WTC11 (cell line): ENCODE results near the gene WWOX. TPM values are rescaled to one million over a fixed set of nuclear protein-coding genes. Genes with fewer than 3 reads are reported as not detected.

Source experiments
- ATAC-seq: fragments of 200-7000 bp; cut with Tn5 transposase; 2 replicates; pipeline ENCODE4 v1.10.0; 2021; ENCODE audit warnings: mild to moderate bottlenecking, moderate library complexity
- CTCF ChIA-PET: fragments of 300-600 bp; sonication (Branson Sonifier 250); formaldehyde crosslinking; loops from one replicate; lab custom pipeline; 2021; ENCODE audit warnings: antibody characterized with exemption; lab: Charles Lee
- POLR2A ChIA-PET: fragments of 350-600 bp; sonication (Branson Sonifier 250); formaldehyde crosslinking; loops from one replicate; lab custom pipeline; 2021; ENCODE audit warnings: antibody characterized with exemption; lab: Charles Lee
- DNase-seq: peaks from one replicate; pipeline ENCODE4 v3.0.0; 2021; ENCODE audit warnings: low spot score
- H3K27ac Mint-ChIP-seq: 2 replicates; pipeline ENCODE4 v1.8.0; 2021; ENCODE audit warnings: mixed read lengths
- H3K27me3 Mint-ChIP-seq: 2 replicates; pipeline ENCODE4 v1.8.0; 2021; ENCODE audit warnings: low read depth, mild to moderate bottlenecking, moderate library complexity, mixed read lengths
- H3K36me3 Mint-ChIP-seq: 2 replicates; pipeline ENCODE4 v1.8.0; 2021; ENCODE audit warnings: mixed read lengths
- H3K4me1 Mint-ChIP-seq: 2 replicates; pipeline ENCODE4 v1.8.0; 2022; ENCODE audit warnings: mixed read lengths
- H3K4me3 Mint-ChIP-seq: 2 replicates; pipeline ENCODE4 v1.8.0; 2021; ENCODE audit warnings: mild to moderate bottlenecking, moderate library complexity, mixed read lengths
- H3K9me3 Mint-ChIP-seq: 2 replicates; pipeline ENCODE4 v1.8.0; 2021; ENCODE audit warnings: mixed read lengths
- ATF1 ChIP-seq: sonication (generic); formaldehyde crosslinking; IDR thresholded peaks from 2 replicates; pipeline ENCODE4 v1.8.1; 2023; ENCODE audit warnings: mild to moderate bottlenecking, moderate library complexity, missing genetic modification reagents
- FOXK1 ChIP-seq: sonication (generic); formaldehyde crosslinking; IDR thresholded peaks from 2 replicates; pipeline ENCODE4 v1.8.0; 2022; ENCODE audit warnings: mild to moderate bottlenecking, moderate library complexity, missing genetic modification reagents
- HMGA2 ChIP-seq: fragments of 250-450 bp; sonication (Bioruptor Pico); IDR thresholded peaks from 2 replicates; pipeline ENCODE4 v1.4.0; 2021; ENCODE audit warnings: mild to moderate bottlenecking, moderate library complexity
- NR1H2 ChIP-seq: sonication (generic); formaldehyde crosslinking; IDR thresholded peaks from 2 replicates; pipeline ENCODE4 v1.9.0; 2021; ENCODE audit warnings: mild to moderate bottlenecking, moderate library complexity, missing genetic modification reagents
- RELA ChIP-seq: sonication (generic); formaldehyde crosslinking; IDR thresholded peaks from 2 replicates; pipeline ENCODE4 v1.8.1; 2022; ENCODE audit warnings: missing genetic modification reagents, mild to moderate bottlenecking, borderline replicate concordance
- RORB ChIP-seq: fragments of 250-450 bp; sonication (Bioruptor Pico); IDR thresholded peaks from 2 replicates; pipeline ENCODE4 v1.9.0; 2021; ENCODE audit warnings: mild to moderate bottlenecking
- ZNF121 ChIP-seq: sonication (generic); formaldehyde crosslinking; IDR thresholded peaks from 2 replicates; pipeline ENCODE4 v1.8.0; 2023; ENCODE audit warnings: missing genetic modification reagents
- ZNF263 ChIP-seq: sonication (generic); formaldehyde crosslinking; IDR thresholded peaks from 2 replicates; pipeline ENCODE4 v1.8.1; 2022; ENCODE audit warnings: low read depth, mild to moderate bottlenecking, moderate library complexity, missing genetic modification reagents
- ZNF671 ChIP-seq: fragments of 250-450 bp; sonication (Bioruptor Pico); IDR thresholded peaks from 2 replicates; pipeline ENCODE4 v1.8.0; 2021; ENCODE audit warnings: mild to moderate bottlenecking
- total RNA-seq: library from RNA; stranded (reverse); gene quantifications from 3 replicates; pipeline ENCODE4 v1.2.3, GENCODE V29; 2021
- TF ChIP-seq, protein P1 (sequence below): sonication (generic); formaldehyde crosslinking; IDR thresholded peaks from 2 replicates; pipeline ENCODE4 v1.8.1; 2022; ENCODE audit warnings: low read depth, missing genetic modification reagents, borderline replicate concordance
- TF ChIP-seq, protein P2 (sequence below): sonication (generic); formaldehyde crosslinking; IDR thresholded peaks from 2 replicates; pipeline ENCODE4 v1.8.0; 2022; ENCODE audit warnings: mild to moderate bottlenecking, missing genetic modification reagents
- TF ChIP-seq, protein P3 (sequence below): fragments of 250-450 bp; sonication (Bioruptor Pico); IDR thresholded peaks from 2 replicates; pipeline ENCODE4 v1.9.0; 2021; ENCODE audit warnings: mild to moderate bottlenecking
- TF ChIP-seq, protein P4 (sequence below): sonication (generic); formaldehyde crosslinking; conservative IDR thresholded peaks from 2 replicates; pipeline ENCODE4 v1.8.1; 2023; ENCODE audit warnings: mild to moderate bottlenecking, low read depth, missing genetic modification reagents, moderate library complexity
- TF ChIP-seq, protein P5 (sequence below): fragments of 250-450 bp; sonication (Bioruptor Pico); conservative IDR thresholded peaks from 2 replicates; pipeline ENCODE4 v1.9.0; 2021; ENCODE audit warnings: mild to moderate bottlenecking
- TF ChIP-seq, protein P6 (sequence below): sonication (generic); formaldehyde crosslinking; IDR thresholded peaks from 2 replicates; pipeline ENCODE4 v1.8.1; 2023; ENCODE audit warnings: mild to moderate bottlenecking, moderate library complexity, missing genetic modification reagents
- TF ChIP-seq, protein P7 (sequence below): sonication (generic); formaldehyde crosslinking; IDR thresholded peaks from 2 replicates; pipeline ENCODE4 v1.8.0; 2022; ENCODE audit warnings: mild to moderate bottlenecking, missing genetic modification reagents

Gene WWOX
- total RNA-seq, 1 experiment from 2014 or later = 15.7 TPM

DNA sequence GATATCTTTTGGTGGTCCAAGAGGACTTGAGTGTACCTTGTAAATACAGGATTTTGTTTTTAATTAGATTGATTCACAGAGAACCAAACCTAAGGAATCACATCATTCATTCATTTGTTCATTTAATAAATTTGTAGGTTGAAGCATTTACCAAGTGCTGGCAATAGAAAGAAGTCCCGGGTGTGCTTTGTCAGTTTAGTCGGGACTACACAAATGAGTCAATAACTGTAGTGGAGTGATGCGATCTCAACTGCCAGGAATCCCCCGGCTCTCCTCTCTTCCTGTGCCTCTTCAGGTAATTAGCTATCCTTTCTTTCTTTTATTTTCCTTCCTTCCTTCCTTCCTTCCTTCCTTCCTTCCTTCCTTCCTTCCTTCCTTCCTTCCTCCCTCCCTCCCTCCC lies 1.4 kb upstream of the WWOX start (continued):
- TF ChIP-seq HMGA2 (CRISPR knock-in tag) (no peak), ZNF671 (CRISPR knock-in tag) (no peak)
- TF ChIP-seq, protein P1, sequence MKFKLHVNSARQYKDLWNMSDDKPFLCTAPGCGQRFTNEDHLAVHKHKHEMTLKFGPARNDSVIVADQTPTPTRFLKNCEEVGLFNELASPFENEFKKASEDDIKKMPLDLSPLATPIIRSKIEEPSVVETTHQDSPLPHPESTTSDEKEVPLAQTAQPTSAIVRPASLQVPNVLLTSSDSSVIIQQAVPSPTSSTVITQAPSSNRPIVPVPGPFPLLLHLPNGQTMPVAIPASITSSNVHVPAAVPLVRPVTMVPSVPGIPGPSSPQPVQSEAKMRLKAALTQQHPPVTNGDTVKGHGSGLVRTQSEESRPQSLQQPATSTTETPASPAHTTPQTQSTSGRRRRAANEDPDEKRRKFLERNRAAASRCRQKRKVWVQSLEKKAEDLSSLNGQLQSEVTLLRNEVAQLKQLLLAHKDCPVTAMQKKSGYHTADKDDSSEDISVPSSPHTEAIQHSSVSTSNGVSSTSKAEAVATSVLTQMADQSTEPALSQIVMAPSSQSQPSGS (CRISPR knock-in tag) = no peak

DNA sequence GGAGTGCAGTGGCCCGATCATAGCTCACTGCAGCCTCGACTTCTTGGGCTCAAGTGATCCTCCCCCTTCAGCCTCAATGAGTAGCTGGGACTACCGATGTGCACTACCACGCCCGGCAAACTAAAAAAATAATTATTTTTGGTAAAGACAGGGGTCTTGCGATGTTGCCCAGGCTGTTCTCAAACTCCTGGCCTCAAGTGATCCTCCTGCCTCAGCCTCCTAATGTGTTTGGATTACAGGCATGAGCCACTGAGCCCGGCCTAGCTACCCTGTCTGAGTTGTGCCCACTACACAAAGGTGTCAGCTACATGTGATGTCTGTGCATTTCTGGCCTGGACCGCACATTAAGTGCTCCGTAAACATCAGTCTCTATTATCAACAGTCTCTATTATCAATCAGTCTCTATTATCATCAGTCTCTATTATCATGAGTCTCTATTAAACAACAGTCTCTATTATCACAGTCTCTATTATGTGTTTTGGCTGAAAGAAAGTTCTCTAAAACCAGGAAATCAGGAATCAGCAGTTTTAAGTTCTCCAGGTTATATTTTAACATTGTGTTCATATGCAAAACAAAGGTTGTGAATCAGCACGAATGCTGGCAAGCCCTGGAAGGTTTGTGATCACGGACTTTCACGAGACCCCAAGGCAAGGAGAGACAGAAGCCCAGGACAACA lies 721 bp upstream of the WWOX start:
- H3K27ac Mint-ChIP-seq = peak overlapping the region; percentile 93

DNA sequence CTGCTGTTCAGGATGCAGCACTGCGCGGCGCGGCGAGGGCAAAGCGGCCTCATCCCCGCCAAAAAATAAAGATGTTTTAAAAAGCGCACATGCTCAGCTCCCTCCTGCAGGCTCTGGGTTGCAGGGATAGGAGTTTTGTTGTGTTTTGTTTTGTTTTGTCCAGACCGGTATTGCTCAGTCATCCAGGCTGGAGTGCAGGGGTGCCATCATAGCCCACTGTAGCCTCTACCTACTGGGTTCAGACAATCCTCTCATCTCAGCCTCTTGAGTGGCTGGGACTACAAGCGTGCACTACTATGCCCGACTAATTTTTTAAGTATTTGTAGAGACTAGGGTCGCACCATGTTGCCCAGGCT lies 636 bp downstream of the WWOX start:
- H3K4me3 Mint-ChIP-seq = peak overlapping the region; percentile 72
- no peaks in the 10 kb centered on the region for H3K36me3 Mint-ChIP-seq
- no peak overlapping the region for H3K27ac Mint-ChIP-seq
- ChIA-PET POLR2A (no interaction called here), CTCF (interaction anchor here (0.6 to 1.6 kb wide), 29 partner anchors 9 to 1024 kb away, joined by 3 to 13 read pairs (median 4); partner anchors contain the start of gene NUDT7)
- peaks cover 5% of the 10 kb centered on the region for H3K9me3 Mint-ChIP-seq
- TF ChIP-seq, protein P2, sequence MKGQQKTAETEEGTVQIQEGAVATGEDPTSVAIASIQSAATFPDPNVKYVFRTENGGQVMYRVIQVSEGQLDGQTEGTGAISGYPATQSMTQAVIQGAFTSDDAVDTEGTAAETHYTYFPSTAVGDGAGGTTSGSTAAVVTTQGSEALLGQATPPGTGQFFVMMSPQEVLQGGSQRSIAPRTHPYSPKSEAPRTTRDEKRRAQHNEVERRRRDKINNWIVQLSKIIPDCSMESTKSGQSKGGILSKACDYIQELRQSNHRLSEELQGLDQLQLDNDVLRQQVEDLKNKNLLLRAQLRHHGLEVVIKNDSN = peak; percentile 7; the same call in 1 of the 2 replicates
- TF ChIP-seq RORB (CRISPR knock-in tag) = no peak
- peaks cover 35% of the 10 kb centered on the region for H3K27me3 Mint-ChIP-seq
- H3K4me1 Mint-ChIP-seq = peaks cover 14% of the 10 kb centered on the region
- ATAC-seq (peak; percentile 34; the same call in 1 of the 2 replicates), DNase-seq (no peak)

More for the DNA sequence above, 721 bp upstream of the WWOX start:
- CTCF ChIA-PET = interaction anchor here (0.6 to 1.6 kb wide), 20 partner anchors 11 to 1157 kb away, joined by 3 to 13 read pairs (median 4); no protein-coding TSS in a partner anchor
- Mint-ChIP-seq H3K36me3 (no peaks in the 10 kb centered on the region), H3K4me1 (peaks cover 14% of the 10 kb centered on the region), H3K27me3 (peaks cover 45% of the 10 kb centered on the region), H3K9me3 (peaks cover 5% of the 10 kb centered on the region), H3K4me3 (peak overlapping the region; percentile 72)
- POLR2A ChIA-PET = no interaction called here
- no peak for ATAC-seq
- TF ChIP-seq ZNF121 (0 out of 2 replicates have a peak, but pooled peaks have one; percentile 23), NR1H2 (CRISPR knock-in tag) (no peak)
- no peak for DNase-seq

DNA sequence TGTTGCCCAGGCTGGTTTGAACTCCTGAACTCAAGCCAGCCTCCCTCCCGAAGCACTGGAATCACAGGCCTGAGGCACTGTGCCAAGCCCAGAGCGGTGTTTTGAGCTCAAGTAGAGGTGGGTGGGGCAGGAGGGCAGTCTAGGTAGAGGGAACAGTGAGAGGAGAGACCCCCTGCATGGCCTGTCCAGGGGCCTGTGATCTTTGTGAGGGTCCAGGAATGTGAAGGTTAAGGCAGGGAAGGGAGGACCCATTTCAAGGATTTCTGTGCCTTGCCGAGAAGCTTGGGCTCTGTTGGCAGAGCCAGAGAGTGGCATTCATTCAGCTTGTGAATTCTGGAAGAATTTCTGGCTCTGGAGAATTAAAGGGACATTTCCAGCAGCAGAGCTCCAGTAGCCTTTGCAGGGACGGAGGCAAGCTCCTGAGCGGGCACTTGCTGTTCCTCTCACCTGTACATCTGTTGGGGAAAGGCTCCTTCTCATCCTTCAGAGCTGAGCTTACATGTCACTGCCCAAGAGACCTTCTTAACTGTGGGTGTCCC lies 2.7 kb downstream of the WWOX start:
- H3K9me3 Mint-ChIP-seq = no peaks in the 10 kb centered on the region
- H3K27ac Mint-ChIP-seq = 0 out of 2 replicates have a peak overlapping the region, but pooled peaks have one; percentile 60
- H3K4me3 Mint-ChIP-seq = no peak overlapping the region
- DNase-seq (no peak), ATAC-seq (no peak)
- no peaks in the 10 kb centered on the region for H3K36me3 Mint-ChIP-seq
- H3K27me3 Mint-ChIP-seq = peaks cover 14% of the 10 kb centered on the region
- ChIA-PET POLR2A (no interaction called here), CTCF (no interaction called here)
- H3K4me1 Mint-ChIP-seq = peaks cover 14% of the 10 kb centered on the region
- TF ChIP-seq, protein P3, sequence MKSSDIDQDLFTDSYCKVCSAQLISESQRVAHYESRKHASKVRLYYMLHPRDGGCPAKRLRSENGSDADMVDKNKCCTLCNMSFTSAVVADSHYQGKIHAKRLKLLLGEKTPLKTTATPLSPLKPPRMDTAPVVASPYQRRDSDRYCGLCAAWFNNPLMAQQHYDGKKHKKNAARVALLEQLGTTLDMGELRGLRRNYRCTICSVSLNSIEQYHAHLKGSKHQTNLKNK (CRISPR knock-in tag) = no peak
- TF ChIP-seq, protein P4, sequence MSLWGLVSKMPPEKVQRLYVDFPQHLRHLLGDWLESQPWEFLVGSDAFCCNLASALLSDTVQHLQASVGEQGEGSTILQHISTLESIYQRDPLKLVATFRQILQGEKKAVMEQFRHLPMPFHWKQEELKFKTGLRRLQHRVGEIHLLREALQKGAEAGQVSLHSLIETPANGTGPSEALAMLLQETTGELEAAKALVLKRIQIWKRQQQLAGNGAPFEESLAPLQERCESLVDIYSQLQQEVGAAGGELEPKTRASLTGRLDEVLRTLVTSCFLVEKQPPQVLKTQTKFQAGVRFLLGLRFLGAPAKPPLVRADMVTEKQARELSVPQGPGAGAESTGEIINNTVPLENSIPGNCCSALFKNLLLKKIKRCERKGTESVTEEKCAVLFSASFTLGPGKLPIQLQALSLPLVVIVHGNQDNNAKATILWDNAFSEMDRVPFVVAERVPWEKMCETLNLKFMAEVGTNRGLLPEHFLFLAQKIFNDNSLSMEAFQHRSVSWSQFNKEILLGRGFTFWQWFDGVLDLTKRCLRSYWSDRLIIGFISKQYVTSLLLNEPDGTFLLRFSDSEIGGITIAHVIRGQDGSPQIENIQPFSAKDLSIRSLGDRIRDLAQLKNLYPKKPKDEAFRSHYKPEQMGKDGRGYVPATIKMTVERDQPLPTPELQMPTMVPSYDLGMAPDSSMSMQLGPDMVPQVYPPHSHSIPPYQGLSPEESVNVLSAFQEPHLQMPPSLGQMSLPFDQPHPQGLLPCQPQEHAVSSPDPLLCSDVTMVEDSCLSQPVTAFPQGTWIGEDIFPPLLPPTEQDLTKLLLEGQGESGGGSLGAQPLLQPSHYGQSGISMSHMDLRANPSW (CRISPR knock-in tag) = no peak
- TF ChIP-seq, protein P5, sequence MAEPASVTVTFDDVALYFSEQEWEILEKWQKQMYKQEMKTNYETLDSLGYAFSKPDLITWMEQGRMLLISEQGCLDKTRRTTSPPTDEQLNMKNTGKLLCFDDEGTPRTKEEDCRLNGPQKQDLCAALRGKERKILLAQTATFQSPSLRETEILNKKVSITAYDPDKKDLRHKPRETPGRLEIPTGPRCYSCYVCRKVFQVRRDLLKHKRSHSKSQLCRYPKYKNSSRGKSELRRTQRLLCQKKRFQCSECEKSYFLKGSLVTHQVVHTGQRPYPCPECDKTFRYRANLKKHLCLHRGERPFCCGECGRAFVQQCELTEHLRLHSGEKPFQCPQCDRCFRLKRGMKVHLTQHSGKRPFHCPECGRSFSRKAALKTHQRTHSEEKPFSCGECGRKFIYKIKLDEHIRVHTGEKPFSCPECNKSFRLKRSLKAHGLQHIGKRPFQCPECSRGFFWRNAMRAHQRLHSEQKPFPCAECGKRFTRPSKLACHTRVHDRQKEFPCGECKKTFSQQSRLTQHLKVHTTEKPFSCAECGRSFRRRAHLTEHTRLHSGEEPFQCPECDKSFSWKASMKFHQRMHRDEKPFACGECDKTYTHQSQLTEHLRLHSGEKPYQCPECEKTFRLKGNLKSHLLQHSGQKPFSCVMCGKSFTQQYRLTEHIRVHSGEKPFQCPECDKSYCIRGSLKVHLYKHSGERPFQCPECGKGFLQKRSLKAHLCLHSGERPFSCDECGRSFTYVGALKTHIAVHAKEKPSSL = no peak
- TF ChIP-seq, protein P6, sequence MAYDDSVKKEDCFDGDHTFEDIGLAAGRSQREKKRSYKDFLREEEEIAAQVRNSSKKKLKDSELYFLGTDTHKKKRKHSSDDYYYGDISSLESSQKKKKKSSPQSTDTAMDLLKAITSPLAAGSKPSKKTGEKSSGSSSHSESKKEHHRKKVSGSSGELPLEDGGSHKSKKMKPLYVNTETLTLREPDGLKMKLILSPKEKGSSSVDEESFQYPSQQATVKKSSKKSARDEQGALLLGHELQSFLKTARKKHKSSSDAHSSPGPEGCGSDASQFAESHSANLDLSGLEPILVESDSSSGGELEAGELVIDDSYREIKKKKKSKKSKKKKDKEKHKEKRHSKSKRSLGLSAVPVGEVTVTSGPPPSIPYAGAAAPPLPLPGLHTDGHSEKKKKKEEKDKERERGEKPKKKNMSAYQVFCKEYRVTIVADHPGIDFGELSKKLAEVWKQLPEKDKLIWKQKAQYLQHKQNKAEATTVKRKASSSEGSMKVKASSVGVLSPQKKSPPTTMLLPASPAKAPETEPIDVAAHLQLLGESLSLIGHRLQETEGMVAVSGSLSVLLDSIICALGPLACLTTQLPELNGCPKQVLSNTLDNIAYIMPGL = no peak
- TF ChIP-seq, protein P7, sequence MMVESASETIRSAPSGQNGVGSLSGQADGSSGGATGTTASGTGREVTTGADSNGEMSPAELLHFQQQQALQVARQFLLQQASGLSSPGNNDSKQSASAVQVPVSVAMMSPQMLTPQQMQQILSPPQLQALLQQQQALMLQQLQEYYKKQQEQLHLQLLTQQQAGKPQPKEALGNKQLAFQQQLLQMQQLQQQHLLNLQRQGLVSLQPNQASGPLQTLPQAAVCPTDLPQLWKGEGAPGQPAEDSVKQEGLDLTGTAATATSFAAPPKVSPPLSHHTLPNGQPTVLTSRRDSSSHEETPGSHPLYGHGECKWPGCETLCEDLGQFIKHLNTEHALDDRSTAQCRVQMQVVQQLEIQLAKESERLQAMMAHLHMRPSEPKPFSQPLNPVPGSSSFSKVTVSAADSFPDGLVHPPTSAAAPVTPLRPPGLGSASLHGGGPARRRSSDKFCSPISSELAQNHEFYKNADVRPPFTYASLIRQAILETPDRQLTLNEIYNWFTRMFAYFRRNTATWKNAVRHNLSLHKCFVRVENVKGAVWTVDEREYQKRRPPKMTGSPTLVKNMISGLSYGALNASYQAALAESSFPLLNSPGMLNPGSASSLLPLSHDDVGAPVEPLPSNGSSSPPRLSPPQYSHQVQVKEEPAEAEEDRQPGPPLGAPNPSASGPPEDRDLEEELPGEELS = no peak
- TF ChIP-seq RELA (CRISPR knock-in tag) (no peak), ATF1 (CRISPR knock-in tag) (no peak), ZNF263 (CRISPR knock-in tag) (no peak), FOXK1 (no peak)
